ENCODE measurements around the gene RASD2. TPM values are rescaled to one million over a fixed set of nuclear protein-coding genes. Genes with fewer than 3 reads are reported as not detected.
"Not testable (repeated sequence)": the region's sequence is repeated elsewhere in the genome, so short reads cannot be mapped to it uniquely, and the experiment has no call there.

RASD2 gene
- total and polyA plus RNA-seq, 4 donors, result 0.77 to 12.0 (median 7.0) TPM

DNA sequence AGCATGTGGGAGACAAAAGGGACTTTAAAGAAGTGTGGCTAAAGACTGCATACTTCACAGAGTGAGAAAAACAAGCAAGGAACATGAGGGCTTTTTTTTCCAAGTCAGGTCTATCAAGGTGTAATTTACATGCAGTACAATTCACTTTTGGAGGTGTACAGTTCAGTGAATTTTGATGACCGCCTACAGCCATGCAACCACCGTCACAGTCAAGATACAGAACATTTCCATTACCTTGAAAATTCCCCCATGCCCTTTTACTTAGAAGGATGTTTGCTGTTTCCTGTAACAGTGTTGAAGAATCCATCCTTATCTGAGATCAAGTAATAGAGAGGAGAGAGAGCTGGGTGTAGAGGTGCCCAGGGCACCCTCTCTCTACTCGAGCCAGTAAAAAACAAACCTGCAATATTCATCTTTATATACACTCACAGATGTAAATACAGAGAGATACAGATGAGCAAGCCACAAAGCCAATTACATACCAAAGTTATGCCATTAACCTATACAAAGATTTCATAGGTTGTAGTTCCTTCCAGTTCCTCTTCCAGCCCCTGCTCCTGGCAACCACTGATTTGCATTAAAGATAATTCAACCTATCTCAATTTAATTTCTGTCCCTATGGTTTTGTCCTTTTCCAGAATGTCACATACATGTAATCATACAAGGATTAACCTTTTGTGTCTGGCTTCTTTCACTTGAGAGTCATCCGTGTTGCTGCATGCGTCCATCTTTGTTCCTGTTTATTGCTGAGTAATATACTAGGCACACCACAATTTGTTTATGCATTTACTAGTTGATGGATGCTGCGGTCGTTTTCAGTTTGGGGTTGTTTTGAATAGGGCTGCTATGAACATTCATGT is 35.0 kb upstream of the RASD2 start:
- Histone ChIP-seq H3K27ac (ENCODE audit: low read depth, low read length) (no peak overlapping the region), H3K4me1 (ENCODE audit: control insufficient read depth, insufficient read depth, low read length) (no peaks in the 10 kb centered on the region), H3K36me3 (ENCODE audit: control insufficient read depth, insufficient read depth, low read length) (no peaks in the 10 kb centered on the region), H3K9me3 (ENCODE audit: control insufficient read depth, insufficient read depth, low read length) (no peaks in the 10 kb centered on the region), H3K4me3 (ENCODE audit: low read depth, low read length) (no peak overlapping the region), H3K27me3 (ENCODE audit: control insufficient read depth, insufficient read depth, low read length) (no peaks in the 10 kb centered on the region)
- WGBS (ENCODE audit: insufficient coverage), result 80% methylated on average over 1 of the region's 7 CpGs
- DNase-seq (ENCODE audit: low read depth in 4 of 6, low spot score in 6 of 6), result peak in 1 of 6 donors; percentile 76

GRCh38 chr22:35506259-35506570 is 34.4 kb upstream of the RASD2 start:
- Histone ChIP-seq H3K4me3 (ENCODE audit: low read depth, low read length) (no peak overlapping the region), H3K9me3 (ENCODE audit: control insufficient read depth, insufficient read depth, low read length) (no peaks in the 10 kb centered on the region), H3K27me3 (ENCODE audit: control insufficient read depth, insufficient read depth, low read length) (no peaks in the 10 kb centered on the region), H3K36me3 (ENCODE audit: control insufficient read depth, insufficient read depth, low read length) (no peaks in the 10 kb centered on the region), H3K4me1 (ENCODE audit: control insufficient read depth, insufficient read depth, low read length) (no peaks in the 10 kb centered on the region), H3K27ac (ENCODE audit: low read depth, low read length) (no peak overlapping the region)
- no peak for DNase-seq (ENCODE audit: low read depth in 4 of 6, low spot score in 6 of 6)
- WGBS (ENCODE audit: insufficient coverage), result 46% methylated on average over 1 of the region's 2 CpGs

GRCh38 chr22:35507851-35508250 is 32.8 kb upstream of the RASD2 start:
- H3K27me3 ChIP-seq (ENCODE audit: control insufficient read depth, insufficient read depth, low read length); H3K27ac ChIP-seq (ENCODE audit: low read depth, low read length); H3K9me3 ChIP-seq (ENCODE audit: control insufficient read depth, insufficient read depth, low read length); H3K4me1 ChIP-seq (ENCODE audit: control insufficient read depth, insufficient read depth, low read length); DNase-seq (ENCODE audit: low read depth in 4 of 6, low spot score in 6 of 6); H3K36me3 ChIP-seq (ENCODE audit: control insufficient read depth, insufficient read depth, low read length); H3K4me3 ChIP-seq (ENCODE audit: low read depth, low read length): not testable (repeated sequence)
- WGBS (ENCODE audit: insufficient coverage), result 84% methylated on average over 7 of the region's 7 CpGs

GRCh38 chr22:35509451-35509850 is 31.2 kb upstream of the RASD2 start:
- no peaks in the 10 kb centered on the region for H3K36me3 ChIP-seq (ENCODE audit: control insufficient read depth, insufficient read depth, low read length)
- no peak for DNase-seq (ENCODE audit: low read depth in 4 of 6, low spot score in 6 of 6)
- H3K27ac ChIP-seq (ENCODE audit: low read depth, low read length), result no peak overlapping the region
- H3K4me1 ChIP-seq (ENCODE audit: control insufficient read depth, insufficient read depth, low read length), result no peaks in the 10 kb centered on the region
- no peaks in the 10 kb centered on the region for H3K9me3 ChIP-seq (ENCODE audit: control insufficient read depth, insufficient read depth, low read length)
- H3K27me3 ChIP-seq (ENCODE audit: control insufficient read depth, insufficient read depth, low read length), result no peaks in the 10 kb centered on the region
- 73% methylated on average over 10 of the region's 10 CpGs for WGBS (ENCODE audit: insufficient coverage)
- no peak overlapping the region for H3K4me3 ChIP-seq (ENCODE audit: low read depth, low read length)

DNA sequence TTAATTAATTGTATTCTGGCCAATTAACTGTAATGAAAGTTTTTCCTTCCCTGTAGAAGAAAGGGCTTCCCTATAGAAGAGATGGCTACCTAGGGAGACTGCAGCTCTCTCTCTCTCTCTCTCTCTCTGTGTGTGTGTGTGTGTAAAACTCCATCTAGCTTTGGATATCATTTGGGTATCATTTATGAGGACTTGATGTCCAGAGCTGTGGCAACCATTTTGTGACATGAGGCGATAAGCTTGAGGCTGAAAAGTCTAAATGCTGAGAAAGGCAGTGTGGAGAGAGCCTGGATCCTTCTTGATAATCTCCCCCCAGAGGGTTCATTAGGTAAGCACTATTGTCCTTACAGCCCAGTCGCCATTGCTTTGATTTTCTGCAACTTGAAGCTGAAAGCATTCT is 30.7 kb upstream of the RASD2 start:
- no peak overlapping the region for H3K27ac ChIP-seq (ENCODE audit: low read depth, low read length)
- peak in 1 of 6 donors; percentile 55 for DNase-seq (ENCODE audit: low read depth in 4 of 6, low spot score in 6 of 6)
- WGBS (ENCODE audit: insufficient coverage), result 92% methylated on average over 2 of the region's 2 CpGs

DNA sequence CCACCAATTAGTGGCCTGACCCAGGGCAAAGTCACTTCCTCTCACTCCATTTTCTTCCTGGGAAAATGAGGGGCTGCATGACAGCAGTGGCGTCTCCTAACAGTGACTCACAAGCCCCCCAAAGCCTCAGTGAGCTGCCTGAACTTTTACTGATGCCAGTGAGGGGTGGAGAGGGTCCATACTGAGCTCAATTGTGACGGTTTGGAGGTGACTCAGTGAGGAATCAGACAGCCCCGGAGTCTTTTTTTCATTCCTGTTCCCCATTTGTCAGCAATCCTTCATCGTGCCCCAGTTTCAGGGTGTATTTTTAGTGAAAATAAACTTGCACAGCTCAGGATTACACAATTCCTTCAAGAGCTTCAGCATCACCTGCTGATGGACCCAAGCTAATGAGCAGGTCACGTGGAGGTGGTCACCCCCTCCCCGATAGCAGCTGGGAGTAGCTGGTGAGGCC is 30.1 kb upstream of the RASD2 start:
- no peaks in the 10 kb centered on the region for H3K9me3 ChIP-seq (ENCODE audit: control insufficient read depth, insufficient read depth, low read length)
- no peaks in the 10 kb centered on the region for H3K36me3 ChIP-seq (ENCODE audit: control insufficient read depth, insufficient read depth, low read length)
- DNase-seq (ENCODE audit: low read depth in 4 of 6, low spot score in 6 of 6), result no peak
- H3K4me3 ChIP-seq (ENCODE audit: low read depth, low read length), result no peak overlapping the region
- no peaks in the 10 kb centered on the region for H3K4me1 ChIP-seq (ENCODE audit: control insufficient read depth, insufficient read depth, low read length)
- no peak overlapping the region for H3K27ac ChIP-seq (ENCODE audit: low read depth, low read length)
- no peaks in the 10 kb centered on the region for H3K27me3 ChIP-seq (ENCODE audit: control insufficient read depth, insufficient read depth, low read length)
- WGBS (ENCODE audit: insufficient coverage), result 92% methylated on average over 2 of the region's 6 CpGs

More for the DNA sequence above, 30.7 kb upstream of the RASD2 start:
- Histone ChIP-seq H3K4me1 (ENCODE audit: control insufficient read depth, insufficient read depth, low read length) (no peaks in the 10 kb centered on the region), H3K27me3 (ENCODE audit: control insufficient read depth, insufficient read depth, low read length) (no peaks in the 10 kb centered on the region), H3K4me3 (ENCODE audit: low read depth, low read length) (no peak overlapping the region), H3K9me3 (ENCODE audit: control insufficient read depth, insufficient read depth, low read length) (no peaks in the 10 kb centered on the region), H3K36me3 (ENCODE audit: control insufficient read depth, insufficient read depth, low read length) (no peaks in the 10 kb centered on the region)

- H3K27ac ChIP-seq (ENCODE audit: low read depth, low read length), result no peak overlapping the region
- no peaks in the 10 kb centered on the region for H3K9me3 ChIP-seq (ENCODE audit: control insufficient read depth, insufficient read depth, low read length)
- no peaks in the 10 kb centered on the region for H3K4me1 ChIP-seq (ENCODE audit: control insufficient read depth, insufficient read depth, low read length)
- no peak for DNase-seq (ENCODE audit: low read depth in 4 of 6, low spot score in 6 of 6)
- no peaks in the 10 kb centered on the region for H3K36me3 ChIP-seq (ENCODE audit: control insufficient read depth, insufficient read depth, low read length)
- no peak overlapping the region for H3K4me3 ChIP-seq (ENCODE audit: low read depth, low read length)
- no peaks in the 10 kb centered on the region for H3K27me3 ChIP-seq (ENCODE audit: control insufficient read depth, insufficient read depth, low read length)
- 79% methylated on average over 4 of the region's 4 CpGs for WGBS (ENCODE audit: insufficient coverage)
Measured at GRCh38 chr22:35510951-35511350, 29.7 kb upstream of the RASD2 start.

GRCh38 chr22:35514366-35514765 is 26.3 kb upstream of the RASD2 start:
- H3K4me3 ChIP-seq (ENCODE audit: low read depth, low read length), result no peak overlapping the region
- H3K27ac ChIP-seq (ENCODE audit: low read depth, low read length), result no peak overlapping the region
- H3K4me1 ChIP-seq (ENCODE audit: control insufficient read depth, insufficient read depth, low read length), result peaks cover 5% of the 10 kb centered on the region
- no peaks in the 10 kb centered on the region for H3K9me3 ChIP-seq (ENCODE audit: control insufficient read depth, insufficient read depth, low read length)
- no peaks in the 10 kb centered on the region for H3K36me3 ChIP-seq (ENCODE audit: control insufficient read depth, insufficient read depth, low read length)
- no peaks in the 10 kb centered on the region for H3K27me3 ChIP-seq (ENCODE audit: control insufficient read depth, insufficient read depth, low read length)
- 82% methylated on average over 2 of the region's 2 CpGs for WGBS (ENCODE audit: insufficient coverage)
- no peak for DNase-seq (ENCODE audit: low read depth in 4 of 6, low spot score in 6 of 6)

- not testable (repeated sequence) for H3K36me3 ChIP-seq (ENCODE audit: control insufficient read depth, insufficient read depth, low read length); H3K4me3 ChIP-seq (ENCODE audit: low read depth, low read length); DNase-seq (ENCODE audit: low read depth in 4 of 6, low spot score in 6 of 6); H3K27me3 ChIP-seq (ENCODE audit: control insufficient read depth, insufficient read depth, low read length); H3K9me3 ChIP-seq (ENCODE audit: control insufficient read depth, insufficient read depth, low read length); H3K4me1 ChIP-seq (ENCODE audit: control insufficient read depth, insufficient read depth, low read length); H3K27ac ChIP-seq (ENCODE audit: low read depth, low read length)
- WGBS (ENCODE audit: insufficient coverage), result 95% methylated on average over 4 of the region's 4 CpGs
Measured at GRCh38 chr22:35515952-35516351, 24.7 kb upstream of the RASD2 start.

GRCh38 chr22:35516723-35517122 is 23.9 kb upstream of the RASD2 start:
- Histone ChIP-seq H3K4me1 (ENCODE audit: control insufficient read depth, insufficient read depth, low read length) (peaks cover 5% of the 10 kb centered on the region), H3K9me3 (ENCODE audit: control insufficient read depth, insufficient read depth, low read length) (no peaks in the 10 kb centered on the region), H3K36me3 (ENCODE audit: control insufficient read depth, insufficient read depth, low read length) (no peaks in the 10 kb centered on the region), H3K4me3 (ENCODE audit: low read depth, low read length) (no peak overlapping the region), H3K27me3 (ENCODE audit: control insufficient read depth, insufficient read depth, low read length) (no peaks in the 10 kb centered on the region), H3K27ac (ENCODE audit: low read depth, low read length) (no peak overlapping the region)
- DNase-seq (ENCODE audit: low read depth in 4 of 6, low spot score in 6 of 6), result no peak
- WGBS (ENCODE audit: insufficient coverage), result 87% methylated on average over 7 of the region's 9 CpGs

Measured in spinal cord (tissue), 10 donors.